Activated naive CD4-positive, alpha-beta T cell treated with anti-CD3 and anti-CD28 coated beads, Interleukin-2, amount 10 ng/mL, durations not matched to agents 7 days and 5 days (primary cell): ENCODE data around the gene CHD2.

Source experiments
- CTCF ChIA-PET: fragments of 350-600 bp; sonication (Branson Sonifier 250); formaldehyde crosslinking; loops from one replicate; lab custom pipeline; 2021; ENCODE audit warnings: antibody characterized with exemption; lab: Charles Lee
- DNase-seq: peaks from one replicate; pipeline ENCODE4 v3.0.0-alpha.2; 2020
- H3K27ac Mint-ChIP-seq: one replicate; pipeline ENCODE4 v1.8.0; 2021; ENCODE audit warnings: mild to moderate bottlenecking, moderate library complexity, mixed read lengths
- H3K27me3 Mint-ChIP-seq: one replicate; pipeline ENCODE4 v1.8.0; 2021; ENCODE audit warnings: mild to moderate bottlenecking, mixed read lengths
- H3K36me3 Mint-ChIP-seq: one replicate; pipeline ENCODE4 v1.8.0; 2021; ENCODE audit warnings: mixed read lengths
- H3K4me1 Mint-ChIP-seq: one replicate; pipeline ENCODE4 v1.8.0; 2021; ENCODE audit warnings: mixed read lengths
- H3K4me3 Mint-ChIP-seq: one replicate; pipeline ENCODE4 v1.8.0; 2021; ENCODE audit warnings: mild to moderate bottlenecking, moderate library complexity, mixed read lengths
- H3K9me3 Mint-ChIP-seq: one replicate; pipeline ENCODE4 v1.8.0; 2021; ENCODE audit warnings: mixed read lengths

The CHD2 gene

DNA sequence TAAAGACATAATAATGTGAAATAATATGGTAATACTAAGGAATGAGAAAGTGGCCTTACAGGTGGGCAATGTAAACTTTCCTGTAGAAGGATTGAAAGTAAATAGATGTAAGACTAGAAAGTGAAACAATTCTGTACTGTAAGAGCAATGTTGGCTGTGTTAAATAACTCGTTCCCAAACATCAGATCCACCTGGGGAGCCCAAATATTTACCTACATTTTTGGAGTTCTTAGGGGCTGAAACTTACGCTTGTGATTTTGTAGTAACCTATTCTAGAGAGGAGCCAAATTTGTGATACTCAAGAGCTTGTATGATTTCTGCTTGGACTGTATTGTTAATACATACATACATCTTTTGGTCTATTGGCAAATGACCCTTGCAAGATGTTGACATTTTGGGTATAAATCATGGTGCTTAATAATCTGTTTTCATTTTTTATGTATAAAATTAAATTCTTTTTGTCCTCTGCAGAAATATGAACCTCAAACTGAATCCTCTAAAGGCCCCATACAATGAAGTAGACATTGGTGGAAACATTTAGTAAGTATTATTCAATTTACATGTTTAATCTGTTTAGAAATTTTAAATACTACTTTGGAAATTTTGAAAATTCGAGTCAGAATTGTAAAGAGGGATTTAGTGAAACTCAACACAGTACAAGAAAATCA lies 8.5 kb upstream of the CHD2 start:
- H3K4me3 Mint-ChIP-seq, result peak overlapping the region; percentile 58
- CTCF ChIA-PET, result no interaction called here
- H3K9me3 Mint-ChIP-seq, result no peaks in the 10 kb centered on the region
- peak overlapping the region; percentile 79 for H3K27ac Mint-ChIP-seq
- no peak for DNase-seq
- peaks cover 83% of the 10 kb centered on the region for H3K4me1 Mint-ChIP-seq
- H3K36me3 Mint-ChIP-seq, result peaks cover 67% of the 10 kb centered on the region
- no peaks in the 10 kb centered on the region for H3K27me3 Mint-ChIP-seq

DNA sequence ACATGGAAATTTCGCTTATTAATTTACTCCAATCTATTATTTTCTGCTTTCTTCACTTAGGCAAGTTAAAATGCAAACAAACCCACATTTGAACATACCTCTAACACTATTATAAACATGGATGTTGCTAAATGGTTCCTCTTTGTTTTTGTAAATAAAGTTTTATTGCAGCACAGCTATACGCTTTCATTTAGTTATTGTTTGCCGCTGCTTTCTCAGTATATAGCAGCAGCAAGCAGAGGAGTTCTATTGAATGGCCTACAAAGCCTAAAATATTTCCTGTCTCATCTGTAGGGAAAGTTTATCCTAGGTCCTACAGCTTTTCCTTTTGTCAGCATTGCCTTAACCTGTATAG lies 7.9 kb upstream of the CHD2 start:
- no peak for DNase-seq
- H3K4me3 Mint-ChIP-seq, result peak overlapping the region; percentile 31
- peaks cover 67% of the 10 kb centered on the region for H3K36me3 Mint-ChIP-seq
- peaks cover 83% of the 10 kb centered on the region for H3K4me1 Mint-ChIP-seq
- CTCF ChIA-PET, result no interaction called here
- no peak overlapping the region for H3K27ac Mint-ChIP-seq
- no peaks in the 10 kb centered on the region for H3K9me3 Mint-ChIP-seq
- H3K27me3 Mint-ChIP-seq, result no peaks in the 10 kb centered on the region

DNA sequence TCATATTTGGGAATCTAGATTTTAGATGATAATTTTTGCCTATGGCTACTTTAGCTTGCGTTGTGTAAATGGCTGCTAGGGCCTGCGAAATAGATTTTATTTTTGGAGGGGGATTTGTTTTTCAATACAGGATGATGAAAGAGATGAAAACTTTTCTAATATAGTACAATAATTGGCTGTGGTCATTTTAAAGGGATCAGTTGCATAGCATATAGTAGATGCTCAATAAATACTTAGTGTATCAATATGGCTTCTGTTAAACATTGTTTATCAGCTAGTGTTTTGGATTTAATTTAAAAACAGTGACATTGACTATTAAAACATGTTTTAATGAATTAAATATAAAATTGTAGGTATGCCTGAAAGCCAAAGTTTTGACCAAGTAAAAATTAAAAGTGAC lies 6.9 kb upstream of the CHD2 start:
- DNase-seq, result no peak
- Mint-ChIP-seq H3K27ac (peak overlapping the region; percentile 42), H3K27me3 (no peaks in the 10 kb centered on the region), H3K36me3 (peaks cover 68% of the 10 kb centered on the region), H3K9me3 (no peaks in the 10 kb centered on the region), H3K4me3 (no peak overlapping the region), H3K4me1 (peaks cover 83% of the 10 kb centered on the region)
- CTCF ChIA-PET, result interaction anchor here (1.4 kb wide), 1 partner anchor 96 kb away, joined by 3 read pairs; no protein-coding TSS in a partner anchor

DNA sequence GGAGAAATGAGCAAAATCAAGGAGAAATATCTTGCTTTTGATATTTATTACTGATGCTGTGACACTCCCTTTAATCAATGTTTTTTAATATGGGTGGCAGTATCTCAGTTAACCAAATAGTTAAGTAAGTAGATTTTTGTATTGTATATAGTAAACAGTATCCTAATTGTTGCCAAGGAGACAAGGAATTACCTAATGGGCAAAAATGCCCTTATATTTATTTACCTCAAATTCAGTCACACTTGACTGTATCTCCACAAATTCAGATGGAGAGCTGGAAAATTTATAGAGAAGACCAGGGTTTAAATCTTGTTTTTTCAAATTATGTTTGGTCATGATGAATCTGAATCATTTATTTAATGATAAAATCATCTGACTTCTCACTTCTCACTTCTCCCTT lies 3.6 kb upstream of the CHD2 start:
- Mint-ChIP-seq H3K4me1 (peaks cover 75% of the 10 kb centered on the region), H3K27ac (peak overlapping the region; percentile 67), H3K27me3 (peaks cover 4% of the 10 kb centered on the region), H3K9me3 (peaks cover 9% of the 10 kb centered on the region), H3K36me3 (peaks cover 74% of the 10 kb centered on the region), H3K4me3 (no peak overlapping the region)
- CTCF ChIA-PET, result interaction anchor here (1.5 kb wide), 1 partner anchor 83 kb away, joined by 4 read pairs; no protein-coding TSS in a partner anchor
- DNase-seq, result no peak

DNA sequence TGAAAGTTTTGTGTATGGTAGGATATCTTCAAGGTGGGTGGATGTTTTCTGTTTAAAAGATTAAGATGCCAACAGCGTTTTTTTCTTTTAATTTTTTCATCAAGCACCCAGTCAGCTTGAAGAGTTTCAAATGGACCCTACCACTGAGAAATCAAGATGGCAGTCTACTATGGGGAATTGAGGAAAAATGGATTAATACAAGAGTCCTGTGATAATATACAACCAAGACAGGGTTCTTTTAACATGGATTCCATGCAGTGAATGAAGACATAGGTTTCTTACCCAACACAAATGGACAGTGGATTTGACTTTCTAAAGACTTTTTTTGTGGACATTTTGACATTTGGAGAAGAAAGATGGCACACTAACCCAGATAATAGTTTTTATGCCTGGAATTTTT lies 2.5 kb upstream of the CHD2 start:
- Mint-ChIP-seq H3K27me3 (peaks cover 4% of the 10 kb centered on the region), H3K4me1 (peaks cover 65% of the 10 kb centered on the region), H3K9me3 (peaks cover 9% of the 10 kb centered on the region), H3K36me3 (peaks cover 72% of the 10 kb centered on the region), H3K4me3 (no peak overlapping the region), H3K27ac (no peak overlapping the region)
- CTCF ChIA-PET, result interaction anchor here (1.5 kb wide), 1 partner anchor 84 kb away, joined by 4 read pairs; no protein-coding TSS in a partner anchor
- DNase-seq, result no peak

DNA sequence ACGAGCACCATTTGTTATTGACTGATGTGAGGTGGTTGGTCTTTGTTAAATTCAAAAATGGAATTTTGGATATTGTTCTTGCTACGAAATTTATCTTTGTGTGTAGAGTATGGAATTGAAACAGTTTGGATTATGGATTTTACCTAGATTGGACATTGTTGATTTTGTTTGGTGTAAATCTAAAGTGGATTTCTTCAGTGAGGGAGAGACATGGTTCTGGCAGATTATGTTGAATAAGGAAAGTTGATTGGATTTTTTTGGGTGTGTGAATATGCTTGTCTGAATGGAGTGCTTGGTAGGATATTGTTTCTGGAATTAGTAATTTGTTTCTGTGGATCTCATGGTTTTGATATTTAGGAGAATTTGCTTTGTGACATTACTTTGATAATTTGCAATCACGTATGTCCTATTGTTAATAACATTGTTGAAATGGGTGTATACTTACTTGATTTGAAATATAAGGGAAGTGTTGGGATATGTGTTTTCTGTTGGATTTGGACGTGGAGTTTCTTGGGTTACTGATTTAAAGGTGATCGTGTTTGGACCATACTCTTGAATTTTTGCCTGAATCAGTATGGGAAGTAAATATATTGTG lies 1.0 kb upstream of the CHD2 start:
- CTCF ChIA-PET, result interaction anchor here (1.0 to 6.9 kb wide), 10 partner anchors 10 to 102 kb away, joined by 3 to 45 read pairs (median 5); no protein-coding TSS in a partner anchor
- Mint-ChIP-seq H3K4me1 (peaks cover 58% of the 10 kb centered on the region), H3K27me3 (peaks cover 4% of the 10 kb centered on the region), H3K9me3 (peaks cover 9% of the 10 kb centered on the region), H3K4me3 (peak overlapping the region; percentile 54), H3K36me3 (peaks cover 73% of the 10 kb centered on the region), H3K27ac (peak overlapping the region; percentile 100)
- no peak for DNase-seq

DNA sequence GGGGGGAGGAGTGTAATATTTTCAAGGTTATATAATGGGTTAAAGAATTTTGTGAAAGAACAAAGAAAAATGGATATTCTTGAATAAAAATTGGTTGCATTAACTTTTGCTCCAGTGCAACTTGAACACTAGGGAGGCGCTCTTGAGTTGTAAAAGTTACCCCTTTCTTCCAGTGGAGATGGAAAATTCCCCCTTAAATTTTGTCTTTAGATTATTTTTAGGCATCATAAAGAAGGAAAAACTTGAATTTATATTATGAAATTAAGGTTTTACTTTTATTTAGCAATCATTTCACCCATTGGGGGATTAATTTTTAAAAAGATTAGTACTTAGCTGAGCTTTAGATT lies 550 bp upstream of the CHD2 start:
- Mint-ChIP-seq H3K27ac (peak overlapping the region; percentile 100), H3K36me3 (peaks cover 72% of the 10 kb centered on the region), H3K4me3 (peak overlapping the region; percentile 93), H3K9me3 (peaks cover 9% of the 10 kb centered on the region), H3K27me3 (peaks cover 4% of the 10 kb centered on the region), H3K4me1 (peaks cover 54% of the 10 kb centered on the region)
- no peak for DNase-seq
- CTCF ChIA-PET, result interaction anchor here (1.0 to 6.9 kb wide), 12 partner anchors 11 to 102 kb away, joined by 3 to 45 read pairs (median 5); no protein-coding TSS in a partner anchor

DNA sequence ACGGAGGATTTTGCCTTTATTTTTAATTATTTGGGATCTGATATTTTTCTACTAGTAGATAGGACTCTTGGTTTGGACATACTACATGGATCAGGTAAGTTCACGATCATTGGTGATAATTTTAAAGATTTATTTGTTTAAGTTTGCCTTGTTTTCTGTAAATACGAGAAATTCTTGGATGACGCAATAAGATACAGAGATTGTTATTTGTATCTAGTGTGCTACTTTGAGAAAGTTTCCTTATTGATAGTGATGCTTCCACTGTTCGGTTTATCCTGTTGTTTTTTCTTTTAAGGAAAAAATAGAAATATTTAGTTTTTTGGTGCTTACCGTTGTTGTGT lies 577 bp downstream of the CHD2 start:
- DNase-seq, result no peak
- Mint-ChIP-seq H3K4me1 (peaks cover 55% of the 10 kb centered on the region), H3K4me3 (peak overlapping the region; percentile 93), H3K27me3 (peaks cover 4% of the 10 kb centered on the region), H3K27ac (peak overlapping the region; percentile 100), H3K36me3 (peaks cover 75% of the 10 kb centered on the region), H3K9me3 (peaks cover 9% of the 10 kb centered on the region)
- CTCF ChIA-PET, result interaction anchor here (0.8 to 6.9 kb wide), 12 partner anchors 12 to 103 kb away, joined by 3 to 45 read pairs (median 5); no protein-coding TSS in a partner anchor

DNA sequence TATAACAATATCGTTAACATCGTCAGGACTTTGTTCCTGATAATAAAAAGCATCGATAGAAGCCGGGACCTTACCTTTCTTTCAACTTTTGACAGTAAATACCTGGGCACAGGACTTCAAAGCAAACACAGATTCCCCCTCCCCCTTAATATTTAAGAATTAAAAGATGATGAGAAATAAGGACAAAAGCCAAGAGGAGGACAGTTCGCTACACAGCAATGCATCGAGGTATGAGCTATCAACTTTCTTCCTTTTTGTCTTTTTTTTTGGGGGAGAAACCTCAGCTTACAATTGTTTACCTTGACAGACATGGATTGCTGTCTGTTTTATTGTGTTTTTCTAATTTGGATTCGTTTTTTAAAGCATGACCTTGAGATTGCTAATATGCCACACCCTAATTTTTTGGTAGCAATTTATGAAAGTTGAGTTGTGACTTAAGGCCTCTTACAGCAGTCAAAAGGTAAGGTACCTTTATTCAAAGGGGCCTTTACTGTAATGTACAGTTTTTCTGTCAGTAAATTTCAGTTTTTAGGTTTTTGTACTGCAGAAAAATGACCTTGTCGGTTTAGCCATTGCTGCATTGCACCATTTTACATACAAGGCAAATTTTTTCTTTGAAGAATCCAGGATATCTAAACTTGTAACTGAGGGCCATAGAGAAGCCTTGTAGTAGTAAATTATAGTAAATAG lies 1.1 kb downstream of the CHD2 start:
- H3K36me3 Mint-ChIP-seq, result peaks cover 77% of the 10 kb centered on the region
- peaks cover 9% of the 10 kb centered on the region for H3K9me3 Mint-ChIP-seq
- CTCF ChIA-PET, result interaction anchor here (0.8 to 6.9 kb wide), 7 partner anchors 12 to 92 kb away, joined by 3 to 45 read pairs (median 10); no protein-coding TSS in a partner anchor
- H3K27me3 Mint-ChIP-seq, result peaks cover 4% of the 10 kb centered on the region
- no peak for DNase-seq
- H3K4me3 Mint-ChIP-seq, result peak overlapping the region; percentile 93
- H3K4me1 Mint-ChIP-seq, result peaks cover 57% of the 10 kb centered on the region
- peak overlapping the region; percentile 100 for H3K27ac Mint-ChIP-seq

DNA sequence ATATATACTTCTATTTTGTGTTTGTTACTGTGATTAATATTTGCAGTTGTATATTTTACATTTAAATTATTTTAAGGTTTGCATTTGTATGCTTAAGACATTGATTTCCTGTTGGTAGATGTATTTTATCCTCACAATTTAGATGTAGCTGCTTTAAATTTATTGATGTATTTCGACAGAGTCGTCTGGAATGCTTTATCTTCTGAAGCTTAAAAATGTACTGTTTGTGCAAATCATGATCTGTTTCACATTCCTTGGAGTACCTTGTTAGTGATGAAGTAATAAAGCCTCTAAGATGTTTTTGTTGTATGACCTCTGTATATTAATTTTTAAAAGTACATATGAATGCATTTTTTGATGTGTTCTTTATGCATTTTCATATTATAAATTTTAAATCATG lies 1.9 kb downstream of the CHD2 start:
- Mint-ChIP-seq H3K36me3 (peaks cover 74% of the 10 kb centered on the region), H3K4me1 (peaks cover 57% of the 10 kb centered on the region), H3K4me3 (peak overlapping the region; percentile 93), H3K27ac (peak overlapping the region; percentile 100), H3K27me3 (peaks cover 4% of the 10 kb centered on the region), H3K9me3 (peaks cover 9% of the 10 kb centered on the region)
- DNase-seq, result no peak
- CTCF ChIA-PET, result interaction anchor here (1.3 to 6.9 kb wide), 6 partner anchors 12 to 93 kb away, joined by 4 to 45 read pairs (median 10); no protein-coding TSS in a partner anchor

DNA sequence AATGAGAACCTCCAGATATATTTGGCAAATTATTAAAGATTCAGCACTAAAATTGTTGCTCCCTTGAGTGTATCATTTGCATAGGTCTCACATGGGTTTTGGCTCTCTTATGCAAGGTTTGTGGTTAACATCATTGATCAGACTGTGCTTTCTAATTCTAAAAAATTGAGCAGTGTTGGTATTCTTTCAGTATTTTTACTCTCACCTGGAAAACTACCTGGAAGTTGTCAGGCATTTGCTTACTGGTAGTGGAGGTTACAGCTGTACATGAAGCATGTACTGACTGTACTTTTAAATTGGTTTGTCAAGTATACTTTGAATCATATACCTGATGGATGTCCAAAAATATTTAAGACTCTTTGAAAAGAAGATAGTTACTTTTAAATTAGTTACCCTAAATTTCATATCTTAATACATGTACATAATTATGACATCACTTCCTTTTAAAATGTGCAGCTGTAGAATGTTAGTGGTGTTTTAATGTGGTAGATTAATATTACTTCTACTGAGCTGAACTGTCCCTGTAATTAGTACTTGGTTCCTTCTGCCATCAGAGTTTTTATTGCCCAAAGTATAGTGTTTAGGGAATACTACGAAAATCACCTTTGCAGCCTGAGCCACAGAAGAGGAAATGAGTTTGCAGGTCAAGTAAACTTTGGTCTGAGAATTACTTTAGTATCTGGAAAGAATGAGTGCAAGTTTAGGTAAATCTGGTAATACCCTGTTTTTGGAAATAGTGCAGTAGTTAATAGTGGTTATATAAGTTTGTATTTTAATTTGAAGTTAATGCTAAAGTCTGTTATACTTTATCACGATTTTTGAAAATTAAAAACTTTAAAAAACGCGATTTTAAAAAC lies 2.8 kb downstream of the CHD2 start:
- Mint-ChIP-seq H3K27ac (peak overlapping the region; percentile 100), H3K27me3 (peaks cover 4% of the 10 kb centered on the region), H3K9me3 (peaks cover 9% of the 10 kb centered on the region), H3K4me3 (peak overlapping the region; percentile 96), H3K36me3 (peaks cover 72% of the 10 kb centered on the region), H3K4me1 (peaks cover 59% of the 10 kb centered on the region)
- CTCF ChIA-PET, result interaction anchor here (1.3 to 6.9 kb wide), 6 partner anchors 11 to 93 kb away, joined by 4 to 45 read pairs (median 10); no protein-coding TSS in a partner anchor
- no peak for DNase-seq

DNA sequence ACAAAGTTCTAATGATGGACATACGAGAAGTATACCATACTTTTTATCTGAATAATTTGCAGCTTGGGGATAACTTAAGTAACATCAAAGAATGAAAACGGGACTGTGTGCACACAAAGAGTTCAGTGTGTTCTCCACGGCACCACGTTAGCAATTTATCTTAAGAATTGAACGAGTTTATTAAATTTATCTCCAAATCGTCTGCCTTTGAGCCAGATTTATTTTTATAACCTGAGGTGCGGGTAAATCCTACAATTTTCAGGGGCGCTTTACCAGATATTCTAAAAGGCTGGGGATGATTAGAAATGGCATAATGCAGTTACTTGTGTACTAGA lies 3.5 kb downstream of the CHD2 start:
- peaks cover 9% of the 10 kb centered on the region for H3K9me3 Mint-ChIP-seq
- no peak for DNase-seq
- H3K27ac Mint-ChIP-seq, result peak overlapping the region; percentile 100
- peaks cover 4% of the 10 kb centered on the region for H3K27me3 Mint-ChIP-seq
- H3K36me3 Mint-ChIP-seq, result peaks cover 72% of the 10 kb centered on the region
- H3K4me3 Mint-ChIP-seq, result peak overlapping the region; percentile 96
- H3K4me1 Mint-ChIP-seq, result peaks cover 59% of the 10 kb centered on the region
- CTCF ChIA-PET, result interaction anchor here (1.4 to 6.9 kb wide), 5 partner anchors 10 to 94 kb away, joined by 4 to 45 read pairs (median 13); no protein-coding TSS in a partner anchor

DNA sequence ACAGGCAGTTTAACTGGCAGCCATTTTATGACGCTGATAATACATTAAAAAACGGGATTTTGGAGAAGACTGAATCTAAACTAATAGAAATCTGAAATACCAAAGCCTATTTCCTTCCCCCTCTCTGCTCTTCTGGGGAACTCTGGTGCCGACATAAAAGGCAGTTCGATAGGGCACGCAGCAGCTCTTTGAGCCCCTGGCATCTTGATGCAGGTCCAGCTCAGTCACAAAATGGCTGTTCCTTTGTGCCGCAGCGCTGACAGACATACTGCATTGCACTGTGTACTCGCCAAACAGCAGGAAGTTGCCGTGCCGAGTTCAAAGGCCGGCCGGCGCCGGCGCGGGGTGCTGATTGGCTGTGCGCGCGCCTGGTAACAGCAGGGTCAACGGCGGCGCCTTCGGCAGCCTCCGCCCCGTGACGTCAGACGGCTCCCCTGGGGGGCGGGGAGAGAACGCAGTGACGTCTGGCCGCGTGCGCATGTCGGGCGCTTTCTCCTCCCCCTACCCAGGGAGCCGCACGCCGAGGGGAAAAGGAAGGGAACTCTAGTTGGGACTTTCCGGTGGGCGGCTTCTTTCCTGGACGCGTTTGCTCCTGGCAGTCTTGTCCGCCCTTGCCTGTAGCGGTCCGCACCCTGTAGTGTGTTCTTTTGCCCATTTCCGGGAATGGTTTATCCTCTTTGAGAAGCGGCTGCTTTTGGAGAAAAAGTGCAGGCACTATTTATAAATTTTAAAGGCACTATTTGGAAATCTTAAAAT lies 4.0 kb downstream of the CHD2 start:
- Mint-ChIP-seq H3K4me3 (peak overlapping the region; percentile 96), H3K36me3 (peaks cover 70% of the 10 kb centered on the region), H3K27me3 (peaks cover 4% of the 10 kb centered on the region), H3K27ac (peak overlapping the region; percentile 100), H3K4me1 (peaks cover 59% of the 10 kb centered on the region), H3K9me3 (peaks cover 5% of the 10 kb centered on the region)
- DNase-seq, result peak; percentile 99
- CTCF ChIA-PET, result interaction anchor here (1.4 to 6.9 kb wide), 4 partner anchors 16 to 94 kb away, joined by 4 to 45 read pairs (median 16); no protein-coding TSS in a partner anchor
